DMS 273 (cell line): Measurements from ENCODE around the gene ACACA.
A peak's percentile ranks its signal among the peaks of the same experiment; 100 is the strongest.
"Not testable (repeated sequence)": the region's sequence is repeated elsewhere in the genome, so short reads cannot be mapped to it uniquely, and the experiment has no call there.

Source experiments
- DNase-seq: peaks from one replicate; lab custom pipeline; 2025; ENCODE audit not compliant: unreplicated experiment; lab: John Stamatoyannopoulos, UW

The ACACA gene

GRCh38 chr17:37188157-37188556 is 218.5 kb downstream of the ACACA start:
- no peak for DNase-seq

- no peak for DNase-seq
Observed at GRCh38 chr17:37187262-37187661, 219.4 kb downstream of the ACACA start.

GRCh38 chr17:37182786-37183465 is 223.7 kb downstream of the ACACA start:
- no peak for DNase-seq

- no peak for DNase-seq
Observed at GRCh38 chr17:37180376-37180775, 226.3 kb downstream of the ACACA start.

- no peak for DNase-seq
Observed at GRCh38 chr17:37179893-37180292, 226.7 kb downstream of the ACACA start.

- DNase-seq, result peak; percentile 42
Observed at GRCh38 chr17:37177254-37177870, 229.3 kb downstream of the ACACA start.

GRCh38 chr17:37176723-37177122 is 229.9 kb downstream of the ACACA start:
- no peak for DNase-seq

- DNase-seq, result no peak
Observed at GRCh38 chr17:37174205-37174604, 232.4 kb downstream of the ACACA start.

GRCh38 chr17:37170881-37171425 is 235.7 kb downstream of the ACACA start:
- no peak for DNase-seq

- peak; percentile 18 for DNase-seq
Observed at GRCh38 chr17:37168731-37169353, 237.8 kb downstream of the ACACA start.

GRCh38 chr17:37167756-37168155 is 238.9 kb downstream of the ACACA start:
- no peak for DNase-seq

- DNase-seq, result no peak
Observed at GRCh38 chr17:37164057-37164456, 242.6 kb downstream of the ACACA start.

GRCh38 chr17:37162800-37163199 is 243.8 kb downstream of the ACACA start:
- DNase-seq, result no peak

GRCh38 chr17:37160944-37161343 is 245.7 kb downstream of the ACACA start:
- no peak for DNase-seq

- no peak for DNase-seq
Observed at GRCh38 chr17:37158290-37158689, 248.3 kb downstream of the ACACA start.

GRCh38 chr17:37148156-37148555 is 258.5 kb downstream of the ACACA start:
- DNase-seq, result no peak

- no peak for DNase-seq
Observed at GRCh38 chr17:37147301-37147812, 259.3 kb downstream of the ACACA start.

- no peak for DNase-seq
Observed at GRCh38 chr17:37146086-37147064, 260.3 kb downstream of the ACACA start.

- no peak for DNase-seq
Observed at GRCh38 chr17:37144075-37144701, 262.4 kb downstream of the ACACA start.

- not testable (repeated sequence) for DNase-seq
Observed at GRCh38 chr17:37143558-37143957, 263.1 kb downstream of the ACACA start.
